Right lobe of liver (tissue), 6 donors: ENCODE data around the gene RALGAPA2. TPM values are rescaled to one million over a fixed set of nuclear protein-coding genes. Genes with fewer than 3 reads are reported as not detected.
A peak's percentile ranks its signal among the peaks of the same experiment; 100 is the strongest.

ENCODE experiments used
- ATAC-seq, 4 donors: fragments of 200-7000 bp; cut with Tn5 transposase; one replicate each; pipeline ENCODE4 v1.9.1; 2020; ENCODE audit warnings: mild to moderate bottlenecking in 4 of 4, moderate library complexity in 4 of 4
- DNase-seq, 3 donors: peaks; one replicate each; pipeline ENCODE4 v3.0.0-alpha.2; 2020
- H3K27ac ChIP-seq, 3 donors: fragments of 200-600 bp; one replicate each; pipeline ENCODE4 v1.8.0; 2022
- H3K27me3 ChIP-seq, 2 donors: fragments of 200-600 bp; one replicate each; pipeline ENCODE4 v1.8.0; 2022
- H3K36me3 ChIP-seq, 4 donors: fragments of 200-600 bp; sonication (generic) in 1 of 4; one replicate each; pipeline versions ENCODE4 v1.5.1 to v1.8.0; 2017 to 2022; ENCODE audit warnings: control low read depth in 1 of 4
- H3K4me1 ChIP-seq, 4 donors: fragments of 200-600 bp; sonication (generic) in 1 of 4; one replicate each; pipeline versions ENCODE4 v1.5.1 to v1.8.0; 2017 to 2022; ENCODE audit warnings: control low read depth in 1 of 4
- H3K4me3 ChIP-seq, 3 donors: fragments of 200-600 bp; one replicate each; pipeline ENCODE4 v1.8.0; 2022
- H3K9me3 ChIP-seq, 4 donors: fragments of 200-600 bp; sonication (generic) in 1 of 4; one replicate each; pipeline versions ENCODE4 v1.5.1 to v1.8.0; 2017 to 2022; ENCODE audit warnings: control low read depth in 1 of 4
- POLR2A ChIP-seq: fragments of 450-650 bp; IDR thresholded peaks from one replicate; pipeline ENCODE4 v1.6.1; 2017; ENCODE audit warnings: antibody characterized with exemption, mild to moderate bottlenecking
- WGBS: methylation state at CpG from one replicate; pipeline ENCODE4 v1.1.6; 2018; ENCODE audit warnings: low coverage, low lambda C conversion rate; ENCODE audit not compliant: insufficient coverage; ENCODE audit errors: missing lambda C conversion rate; 5-methylcytosine and 5-hydroxymethylcytosine counted together
- intact Hi-C, 2 donors: fragments of 100-400 bp; cut with DNase I; formaldehyde crosslinking; loops; one replicate each; pipeline versions ENCODE4 v1.11.2 to v1.14.1; 2022
- total RNA-seq, 6 experiments: library from RNA; depleted of rRNA in 2 of 6; stranded (reverse); fragments of >200 nt in 2 of 6; fragmentation: NEBNext Ultra II Directional in 3 of 6; extraction: Animal tissue kit (Norgen Biotek cat#: 25700) in 3 of 6; gene quantifications; one replicate each; pipeline versions ENCODE4 v1.1.0 to v1.2.4, GENCODE V29; 2016 to 2023
- TF ChIP-seq, protein P1 (sequence below), 4 donors: fragments of 200-600 bp in 3 of 4; fragments of 450-650 bp in 1 of 4; IDR thresholded peaks; one replicate each; pipeline versions ENCODE4 v1.5.1 to v1.8.0; 2016 to 2022; ENCODE audit warnings: antibody characterized with exemption in 4 of 4, mild to moderate bottlenecking in 2 of 4
- donor health status: DM: no; HTN: yes; CAD: no.
- donor health status: DM: no; HTN: no; CAD: no.
- donor health status: DM: no; HTN: no; CAD: no.
- donor health status: DM: no; HTN: yes; CAD: no.
- donor health status: DM: no; HTN: yes; CAD: no.

The RALGAPA2 gene
- total RNA-seq, 6 experiments from 2014 or later = 38.3 to 76.7 (median 62.7) TPM

DNA sequence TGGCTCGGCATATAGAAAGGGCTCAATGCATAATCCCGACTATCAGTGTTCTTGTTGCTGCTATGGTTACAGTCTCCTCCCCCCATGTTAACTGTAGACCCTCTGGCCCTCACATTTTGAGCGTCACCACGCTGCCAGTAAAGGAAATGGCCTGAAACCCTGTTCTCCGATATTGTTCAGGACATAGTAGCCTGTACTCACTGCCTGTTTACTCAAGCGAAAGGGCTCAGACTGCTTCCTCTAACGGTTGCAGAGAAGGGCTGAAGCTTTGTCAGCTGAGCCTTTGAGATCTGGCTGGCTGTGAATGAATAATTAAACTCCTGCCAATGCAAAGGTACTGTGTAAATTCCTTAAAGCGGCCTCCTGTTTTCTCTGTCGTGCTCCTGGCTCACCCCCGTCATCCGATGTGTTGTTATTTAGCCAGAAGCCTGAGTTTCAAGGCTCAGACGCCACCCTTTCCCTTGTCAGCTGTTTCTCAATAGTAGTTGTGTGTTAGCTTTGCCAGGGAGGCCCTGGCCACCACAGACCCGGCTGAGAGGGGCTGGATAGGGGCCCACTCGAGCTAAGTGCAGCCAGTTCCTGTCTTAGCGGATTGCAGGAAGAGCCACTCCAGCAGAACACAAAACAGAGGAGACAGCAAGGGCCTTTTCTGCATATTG, 31.2 kb upstream of the RALGAPA2 start:
- ATAC-seq (peak; percentile 85 to 91 (median 89)), DNase-seq (peak; percentile 46 to 80 (median 69))
- Histone ChIP-seq H3K9me3 (no peaks in the 10 kb centered on the region), H3K4me1 (peaks cover 0 to 46% (median 22%) of the 10 kb centered on the region in 4 donors), H3K27me3 (no peaks in the 10 kb centered on the region), H3K4me3 (peak overlapping the region in 1 of 3 donors; percentile 22), H3K36me3 (no peaks in the 10 kb centered on the region), H3K27ac (peak overlapping the region; percentile 71 to 83 (median 80))
- intact Hi-C loops = no loop called here
- WGBS = 1% methylated on average over 12 of the region's 15 CpGs
- TF ChIP-seq, protein P1, sequence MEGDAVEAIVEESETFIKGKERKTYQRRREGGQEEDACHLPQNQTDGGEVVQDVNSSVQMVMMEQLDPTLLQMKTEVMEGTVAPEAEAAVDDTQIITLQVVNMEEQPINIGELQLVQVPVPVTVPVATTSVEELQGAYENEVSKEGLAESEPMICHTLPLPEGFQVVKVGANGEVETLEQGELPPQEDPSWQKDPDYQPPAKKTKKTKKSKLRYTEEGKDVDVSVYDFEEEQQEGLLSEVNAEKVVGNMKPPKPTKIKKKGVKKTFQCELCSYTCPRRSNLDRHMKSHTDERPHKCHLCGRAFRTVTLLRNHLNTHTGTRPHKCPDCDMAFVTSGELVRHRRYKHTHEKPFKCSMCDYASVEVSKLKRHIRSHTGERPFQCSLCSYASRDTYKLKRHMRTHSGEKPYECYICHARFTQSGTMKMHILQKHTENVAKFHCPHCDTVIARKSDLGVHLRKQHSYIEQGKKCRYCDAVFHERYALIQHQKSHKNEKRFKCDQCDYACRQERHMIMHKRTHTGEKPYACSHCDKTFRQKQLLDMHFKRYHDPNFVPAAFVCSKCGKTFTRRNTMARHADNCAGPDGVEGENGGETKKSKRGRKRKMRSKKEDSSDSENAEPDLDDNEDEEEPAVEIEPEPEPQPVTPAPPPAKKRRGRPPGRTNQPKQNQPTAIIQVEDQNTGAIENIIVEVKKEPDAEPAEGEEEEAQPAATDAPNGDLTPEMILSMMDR (IDR thresholded peaks at IDR 0.05) = no peak
- no peak for TF ChIP-seq POLR2A

GRCh38 chr20:20741087-20742045, 28.9 kb upstream of the RALGAPA2 start:
- H3K4me1 ChIP-seq = peaks cover 0 to 46% (median 22%) of the 10 kb centered on the region in 4 donors
- H3K4me3 ChIP-seq = no peak overlapping the region
- TF ChIP-seq, protein P1 (IDR thresholded peaks at IDR 0.05) = no peak
- no peak for TF ChIP-seq POLR2A
- ATAC-seq (peak in 2 of 4 donors; percentile 1 to 18), DNase-seq (no peak)
- H3K27ac ChIP-seq = peak overlapping the region in 2 of 3 donors; percentile 54 to 55
- no peaks in the 10 kb centered on the region for H3K9me3 ChIP-seq
- WGBS = 54% methylated on average over 9 of the region's 10 CpGs
- no peaks in the 10 kb centered on the region for H3K36me3 ChIP-seq
- no peaks in the 10 kb centered on the region for H3K27me3 ChIP-seq
- intact Hi-C loops = no loop called here

- intact Hi-C loops = no loop called here
- no peaks in the 10 kb centered on the region for H3K36me3 ChIP-seq
- ATAC-seq (peak; percentile 19 to 49 (median 25)), DNase-seq (no peak)
- 37% methylated on average over 4 of the region's 4 CpGs for WGBS
- peak overlapping the region in 2 of 3 donors; percentile 54 to 55 for H3K27ac ChIP-seq
- TF ChIP-seq, protein P1 (IDR thresholded peaks at IDR 0.05) = no peak
- no peak for TF ChIP-seq POLR2A
- H3K9me3 ChIP-seq = no peaks in the 10 kb centered on the region
- no peak overlapping the region for H3K4me3 ChIP-seq
- peaks cover 0 to 46% (median 22%) of the 10 kb centered on the region in 4 donors for H3K4me1 ChIP-seq
- H3K27me3 ChIP-seq = no peaks in the 10 kb centered on the region
Observed at GRCh38 chr20:20740541-20740940, 28.1 kb upstream of the RALGAPA2 start.

DNA sequence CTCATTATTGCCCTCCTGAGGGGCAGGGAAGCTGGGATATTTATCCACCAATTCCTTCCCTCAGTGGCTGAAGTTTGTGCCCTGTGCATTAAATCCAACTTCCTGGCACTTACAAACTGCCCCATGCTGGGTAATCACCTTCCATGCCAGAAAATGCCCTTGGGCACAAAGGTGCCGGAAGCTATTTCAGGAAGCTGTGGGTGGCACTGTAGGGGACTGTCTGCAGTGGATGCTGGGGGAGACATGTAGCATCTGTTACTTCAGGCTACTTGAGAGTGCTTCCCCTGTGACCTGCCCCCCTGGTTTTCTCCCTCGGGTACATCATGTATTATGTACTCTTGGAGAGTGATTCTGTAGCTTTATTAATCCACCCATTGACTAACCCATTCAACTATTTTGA, 24.7 kb upstream of the RALGAPA2 start:
- H3K27me3 ChIP-seq = no peaks in the 10 kb centered on the region
- intact Hi-C loops = no loop called here
- TF ChIP-seq, protein P1 (IDR thresholded peaks at IDR 0.05) = no peak
- TF ChIP-seq POLR2A = no peak
- WGBS = 28% methylated on average over 2 of the region's 2 CpGs
- DNase-seq (no peak), ATAC-seq (peak in 1 of 4 donors; percentile 35)
- H3K36me3 ChIP-seq = no peaks in the 10 kb centered on the region
- H3K4me3 ChIP-seq = no peak overlapping the region
- peaks cover 2 to 35% (median 18%) of the 10 kb centered on the region in 4 donors for H3K4me1 ChIP-seq
- H3K27ac ChIP-seq = no peak overlapping the region
- H3K9me3 ChIP-seq = no peaks in the 10 kb centered on the region
